HT-29 (cell line): ENCODE data around the gene PYCARD. TPM values are rescaled to one million over a fixed set of nuclear protein-coding genes. Genes with fewer than 3 reads are reported as not detected.

ENCODE experiments used
- DNase-seq: peaks from one replicate; pipeline ENCODE4 v3.0.0-alpha.2; 2015; ENCODE audit warnings: low spot score
- small RNA-seq: library from RNA; depleted of rRNA; stranded (forward); fragments of <200 nt; gene quantifications from one replicate; pipeline ENCODE3, GENCODE V24; 2014
- total RNA-seq: library from RNA; depleted of rRNA; stranded (reverse); fragments of >200 nt; shearing (Covaris generic); gene quantifications from 2 replicates; pipeline ENCODE4 v1.2.3, GENCODE V29; 2014; rRNA removed

PYCARD gene
- total RNA-seq, 1 experiment from 2014 or later, result 118 TPM

DNA sequence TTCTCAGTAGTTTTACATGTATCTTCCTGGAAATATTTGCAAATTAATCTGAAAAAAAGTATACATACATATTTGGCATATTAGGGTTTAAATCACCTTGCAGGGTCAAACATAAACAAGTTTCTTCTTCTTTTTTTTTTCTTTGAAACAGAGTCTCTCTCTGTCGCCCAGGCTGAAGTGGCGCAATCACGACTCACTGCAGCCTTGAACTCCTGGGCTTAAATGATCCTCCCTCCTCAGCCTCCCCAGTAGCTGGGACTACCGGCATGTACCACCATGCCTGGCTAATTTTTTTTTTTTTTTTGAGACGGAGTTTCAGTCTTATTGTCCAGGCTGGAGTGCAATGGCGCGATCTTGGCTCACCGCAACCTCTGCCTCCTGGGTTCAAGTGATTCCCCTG lies 35.2 kb downstream of the PYCARD start:
- no peak for DNase-seq

DNA sequence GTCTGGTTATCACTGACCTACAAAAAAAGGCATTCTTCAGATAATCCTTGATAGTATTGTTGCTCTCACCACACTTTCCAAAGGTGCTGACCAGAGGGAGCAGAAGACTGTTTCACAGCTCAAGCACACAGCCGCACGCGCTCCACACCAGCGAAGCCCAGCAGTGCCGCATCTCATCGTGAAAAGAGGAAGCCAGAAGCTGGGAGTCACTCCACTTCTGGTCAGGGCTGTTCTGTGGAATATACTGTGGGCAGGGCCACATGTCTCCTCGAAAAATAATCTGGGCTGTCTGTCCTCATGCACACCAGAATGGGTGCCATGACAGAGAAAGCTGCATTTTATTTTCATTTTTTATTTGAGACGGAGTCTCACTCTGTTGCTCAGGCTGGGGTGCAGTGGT lies 45.4 kb downstream of the PYCARD start:
- no peak for DNase-seq

Small RNA genes lying within 50 kb of the gene (small RNA-seq; reads per million reads assigned to genes)
- gene AC009088.4 (not detected), gene NDUFA3P6 (not detected)

Other genes with a start within 250 kb of the PYCARD start
- 7.7 and 9.8 TPM in 2 replicates for gene SETD1A, start 245.0 kb downstream of the PYCARD start, total RNA-seq
- 24.7 and 28.9 TPM in 2 replicates for gene HSD3B7, start 217.6 kb downstream of the PYCARD start, total RNA-seq
- not detected in 2 replicates for gene STX1B, start 192.1 kb downstream of the PYCARD start, total RNA-seq
- 17.1 and 17.9 TPM in 2 replicates for gene STX4, start 169.2 kb downstream of the PYCARD start, total RNA-seq
- 21.6 and 29.8 TPM in 2 replicates for gene ZNF668, start 128.5 kb downstream of the PYCARD start, total RNA-seq
- gene ZNF646, start 128.3 kb downstream of the PYCARD start, total RNA-seq, result 18.4 and 22.0 TPM in 2 replicates
- gene PRSS53, start 113.8 kb downstream of the PYCARD start, total RNA-seq, result 1.3 and 3.7 TPM in 2 replicates
- gene VKORC1, start 108.0 kb downstream of the PYCARD start, total RNA-seq, result 72.3 and 74.4 TPM in 2 replicates
- gene BCKDK, start 94.4 kb downstream of the PYCARD start, total RNA-seq, result 53.2 and 56.3 TPM in 2 replicates
- 50.1 and 55.7 TPM in 2 replicates for gene KAT8, start 85.1 kb downstream of the PYCARD start, total RNA-seq
- 116 and 128 TPM in 2 replicates for gene PRSS8, start 67.0 kb downstream of the PYCARD start, total RNA-seq
- 2.3 and 4.1 TPM in 2 replicates for gene PRSS36, start 52.7 kb downstream of the PYCARD start, total RNA-seq
- 34.0 and 36.5 TPM in 2 replicates for gene FUS, start 22.6 kb downstream of the PYCARD start, total RNA-seq
- 0.23 and 0.84 TPM in 2 replicates for gene TRIM72, start 11.4 kb upstream of the PYCARD start, total RNA-seq
- not detected in 2 replicates for gene PYDC1, start 14.4 kb upstream of the PYCARD start, total RNA-seq
- gene ITGAM, start 57.2 kb upstream of the PYCARD start, total RNA-seq, result 4.3 and 5.1 TPM in 2 replicates
- gene ITGAX, start 152.4 kb upstream of the PYCARD start, total RNA-seq, result 0.15 and 0.26 TPM in 2 replicates
- gene ITGAD, start 190.6 kb upstream of the PYCARD start, total RNA-seq, result not detected in 2 replicates
- gene COX6A2, start 225.6 kb upstream of the PYCARD start, total RNA-seq, result not detected in 2 replicates
- not detected in 2 replicates for gene ZNF843, start 240.0 kb upstream of the PYCARD start, total RNA-seq